ENCODE data around the gene SLC39A9.

The SLC39A9 gene

GRCh38 chr14:69398053-69398817, at the start of gene SLC39A9, which contains the start of gene ERH:
Gene SLC39A9 (plus strand): TSS chr14:69398692. CDS start chr14:69399370, 678 bp downstream.
Gene ERH (minus strand): TSS chr14:69398299. CDS start chr14:69398233, 66 bp downstream.
- H3K4me3 ChIP-seq (ENCODE audit: low read depth, low read length): peak within 1 kb of the TSS; percentile 68
- peak; percentile 99 for DNase-seq (ENCODE audit: low read depth, low spot score)
- in situ Hi-C loops (cut with HindIII; ENCODE audit: low sequenced_read_pairs): no loop called here
- TF ChIP-seq CTCF (IDR thresholded peaks at IDR 0.05; ENCODE audit: low read depth, low read length): no peak

GRCh38 chr14:69349091-69349777, 49.3 kb upstream of the SLC39A9 start:
- DNase-seq (ENCODE audit: low read depth, low spot score): no peak
- in situ Hi-C loops (cut with HindIII; ENCODE audit: low sequenced_read_pairs): no loop called here
- no peak overlapping the region for H3K4me3 ChIP-seq (ENCODE audit: low read depth, low read length)
- TF ChIP-seq CTCF (IDR thresholded peaks at IDR 0.05; ENCODE audit: low read depth, low read length): no peak

- no peak for DNase-seq (ENCODE audit: low read depth, low spot score)
- H3K4me3 ChIP-seq (ENCODE audit: low read depth, low read length): no peak overlapping the region
- TF ChIP-seq CTCF (IDR thresholded peaks at IDR 0.05; ENCODE audit: low read depth, low read length): no peak
- in situ Hi-C loops (cut with HindIII; ENCODE audit: low sequenced_read_pairs): no loop called here
These were observed 47.6 kb upstream of the SLC39A9 start for GRCh38 chr14:69350892-69351291.

GRCh38 chr14:69351385-69351784, 47.1 kb upstream of the SLC39A9 start:
- TF ChIP-seq CTCF (IDR thresholded peaks at IDR 0.05; ENCODE audit: low read depth, low read length): no peak
- no peak for DNase-seq (ENCODE audit: low read depth, low spot score)
- H3K4me3 ChIP-seq (ENCODE audit: low read depth, low read length): no peak overlapping the region
- in situ Hi-C loops (cut with HindIII; ENCODE audit: low sequenced_read_pairs): no loop called here

GRCh38 chr14:69351911-69352310, 46.6 kb upstream of the SLC39A9 start:
- in situ Hi-C loops (cut with HindIII; ENCODE audit: low sequenced_read_pairs): no loop called here
- TF ChIP-seq CTCF (IDR thresholded peaks at IDR 0.05; ENCODE audit: low read depth, low read length): no peak
- no peak for DNase-seq (ENCODE audit: low read depth, low spot score)
- no peak overlapping the region for H3K4me3 ChIP-seq (ENCODE audit: low read depth, low read length)

GRCh38 chr14:69353168-69353567, 45.3 kb upstream of the SLC39A9 start:
- H3K4me3 ChIP-seq (ENCODE audit: low read depth, low read length): no peak overlapping the region
- DNase-seq (ENCODE audit: low read depth, low spot score): no peak
- in situ Hi-C loops (cut with HindIII; ENCODE audit: low sequenced_read_pairs): no loop called here
- no peak for TF ChIP-seq CTCF (IDR thresholded peaks at IDR 0.05; ENCODE audit: low read depth, low read length)

All from astrocyte of the spinal cord (primary cell).